DND-41 (cell line): Measurements from ENCODE around the gene DCBLD1.

Experiments used
- CTCF ChIP-seq: IDR thresholded peaks from 2 replicates; pipeline ENCODE4 v1.5.1; 2012; ENCODE audit warnings: borderline replicate concordance, low read length, moderate library complexity, mild to moderate bottlenecking; ENCODE audit not compliant: poor library complexity, severe bottlenecking; ENCODE audit errors: extremely low read depth
- EZH2 ChIP-seq: IDR thresholded peaks from 3 replicates; pipeline ENCODE4 v1.6.1; 2012; ENCODE audit warnings: borderline replicate concordance, low read depth, mild to moderate bottlenecking, moderate library complexity, low read length, inconsistent platforms; ENCODE audit not compliant: severe bottlenecking

DNA sequence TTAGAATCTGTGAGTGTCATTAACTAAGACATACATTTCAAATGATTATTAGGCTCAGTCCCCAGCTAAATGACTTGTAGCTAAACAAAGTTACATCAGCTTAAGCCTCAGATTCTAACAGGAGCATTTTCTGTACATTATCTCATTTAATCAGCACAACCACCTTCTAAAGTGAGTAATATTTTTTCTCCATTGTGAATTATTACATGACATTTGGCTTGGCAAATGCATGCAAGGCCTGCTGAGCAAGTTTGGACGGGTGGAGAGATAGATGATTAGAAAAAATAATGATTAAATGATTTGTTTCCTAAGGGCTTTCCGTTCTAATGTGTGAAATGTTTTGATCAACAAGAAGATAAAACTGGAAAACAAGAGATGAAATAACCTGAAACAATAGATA lies 20.7 kb downstream of the DCBLD1 start:
- TF ChIP-seq CTCF (no peak), EZH2 (no peak)
